GM13976 (cell line): Measurements from ENCODE around the gene TSPAN13.

Experiments used
- DNase-seq: peaks from one replicate; pipeline ENCODE4 v3.0.0; 2012; ENCODE audit warnings: low spot score
- CTCF ChIP-seq: IDR thresholded peaks from 2 replicates; pipeline ENCODE4 v1.5.1; 2012; ENCODE audit warnings: borderline replicate concordance, mild to moderate bottlenecking; ENCODE audit not compliant: insufficient read depth; ENCODE audit errors: extremely low read depth, missing control alignments, control extremely low read depth
- in situ Hi-C: fragments of 300-500 bp; cut with MboI; formaldehyde crosslinking; loops from one replicate; pipeline ENCODE4 v1.12.0; 2022; ENCODE audit warnings: low sequenced_read_pairs, mixed read lengths, inconsistent platforms; ENCODE audit not compliant: unreplicated experiment

TSPAN13 gene

GRCh38 chr7:16729541-16729940 is 24.0 kb upstream of the TSPAN13 start:
- in situ Hi-C loops, result no loop called here
- TF ChIP-seq CTCF, result no peak

GRCh38 chr7:16730937-16731336 is 22.6 kb upstream of the TSPAN13 start:
- TF ChIP-seq CTCF, result no peak
- no peak for DNase-seq
- in situ Hi-C loops, result no loop called here

More at GRCh38 chr7:16729541-16729940, 24.0 kb upstream of the TSPAN13 start:
- no peak for DNase-seq

GRCh38 chr7:16732828-16733227 is 20.7 kb upstream of the TSPAN13 start:
- DNase-seq, result no peak
- in situ Hi-C loops, result no loop called here
- TF ChIP-seq CTCF, result no peak

- no peak for TF ChIP-seq CTCF
- in situ Hi-C loops, result no loop called here
- DNase-seq, result no peak
Measured at GRCh38 chr7:16734148-16734726, 19.3 kb upstream of the TSPAN13 start.

- no peak for TF ChIP-seq CTCF
- DNase-seq, result no peak
- in situ Hi-C loops, result no loop called here
Measured at GRCh38 chr7:16735020-16735419, 18.5 kb upstream of the TSPAN13 start.

GRCh38 chr7:16738011-16738688 is 15.4 kb upstream of the TSPAN13 start:
- DNase-seq, result no peak
- in situ Hi-C loops, result no loop called here
- no peak for TF ChIP-seq CTCF
